CD4-positive, alpha-beta T cell (primary cell): ENCODE results near the gene ARRDC2. TPM values are rescaled to one million over a fixed set of nuclear protein-coding genes. Genes with fewer than 3 reads are reported as not detected.

Experiments
- ATAC-seq: fragments of 200-7000 bp; cut with Tn5 transposase; one replicate; pipeline ENCODE4 v1.10.0; 2022; ENCODE audit warnings: mild to moderate bottlenecking; ENCODE audit not compliant: poor library complexity
- CTCF ChIA-PET: fragments of 350-600 bp; sonication (Branson Sonifier 250); formaldehyde crosslinking; loops from one replicate; lab custom pipeline; 2021; ENCODE audit warnings: antibody characterized with exemption, inconsistent platforms; lab: Charles Lee
- POLR2A ChIA-PET: fragments of 350-600 bp; sonication (Branson Sonifier 250); formaldehyde crosslinking; loops from one replicate; lab custom pipeline; 2021; ENCODE audit warnings: antibody characterized with exemption, inconsistent platforms; lab: Charles Lee
- DNase-seq, 14 experiments: peaks; one replicate each; pipeline ENCODE4 v3.0.0-alpha.2; 2013 to 2020; ENCODE audit warnings: mixed read lengths in 2 of 14
- H3K27ac ChIP-seq, 2 donors: one replicate each; pipeline versions ENCODE4 v1.5.1 to v1.7.0; 2013; ENCODE audit warnings: low read length in 2 of 2, low read depth in 1 of 2, mild to moderate bottlenecking in 1 of 2
- H3K27me3 ChIP-seq, 2 experiments: 1 replicate in 1 of 2; 2 replicates in 1 of 2; pipeline versions ENCODE4 v1.6.1 to v1.7.0; 2013; ENCODE audit warnings: low read length in 2 of 2, control low read depth in 1 of 2, mild to moderate bottlenecking in 1 of 2, moderate library complexity in 1 of 2; ENCODE audit not compliant: insufficient read depth in 2 of 2, control insufficient read depth in 1 of 2
- H3K36me3 ChIP-seq: one replicate; pipeline ENCODE4 v1.6.1; 2013; ENCODE audit warnings: low read length, control low read depth; ENCODE audit not compliant: insufficient read depth
- H3K4me1 ChIP-seq: one replicate; pipeline ENCODE4 v1.6.1; 2013; ENCODE audit warnings: low read length, control low read depth; ENCODE audit not compliant: insufficient read depth
- H3K4me3 ChIP-seq: one replicate; pipeline ENCODE4 v1.5.1; 2013; ENCODE audit warnings: mild to moderate bottlenecking, low read length, moderate library complexity
- H3K9me3 ChIP-seq, 2 experiments: 1 replicate in 1 of 2; 2 replicates in 1 of 2; pipeline versions ENCODE4 v1.6.1 to v1.7.0; 2013; ENCODE audit warnings: low read length in 2 of 2, mild to moderate bottlenecking in 2 of 2, control low read depth in 1 of 2, moderate library complexity in 1 of 2; ENCODE audit not compliant: control insufficient read depth in 1 of 2, insufficient read depth in 1 of 2
- H3K27ac Mint-ChIP-seq: one replicate; pipeline ENCODE4 v1.8.0; 2020; ENCODE audit warnings: mixed read lengths
- H3K27me3 Mint-ChIP-seq: one replicate; pipeline ENCODE4 v1.8.0; 2021; ENCODE audit warnings: mixed read lengths
- H3K36me3 Mint-ChIP-seq: one replicate; pipeline ENCODE4 v1.8.0; 2021; ENCODE audit warnings: low read depth, mixed read lengths
- H3K4me1 Mint-ChIP-seq: one replicate; pipeline ENCODE4 v1.8.0; 2021; ENCODE audit warnings: low read depth, mixed read lengths
- H3K4me3 Mint-ChIP-seq: one replicate; pipeline ENCODE4 v1.8.0; 2020; ENCODE audit warnings: mild to moderate bottlenecking, mixed read lengths
- H3K9me3 Mint-ChIP-seq: one replicate; pipeline ENCODE4 v1.8.0; 2020; ENCODE audit warnings: mixed read lengths
- intact Hi-C, 2 experiments: fragments of 100-400 bp; cut with DNase I in 1 of 2; cut with micrococcal nuclease in 1 of 2; formaldehyde crosslinking; loops; one replicate each; pipeline versions ENCODE4 v1.15.1 to v1.9.0; 2023 to 2025; cut with DNase I, micrococcal nuclease
- total RNA-seq, 174 experiments: library from RNA in 2 of 174; stranded (reverse) in 2 of 174; gene quantifications; one replicate each; pipeline ENCODE4 v1.2.3 and lab custom pipeline; 2021 to 2026
- TF ChIP-seq, protein P1 (sequence below): fragments of 200-600 bp; IDR thresholded peaks from one replicate; pipeline ENCODE4 v1.8.0; 2022; ENCODE audit warnings: antibody characterized with exemption, mild to moderate bottlenecking

The ARRDC2 gene
- total RNA-seq, 2 experiments from 2014 or later = 325 to 341 TPM

DNA sequence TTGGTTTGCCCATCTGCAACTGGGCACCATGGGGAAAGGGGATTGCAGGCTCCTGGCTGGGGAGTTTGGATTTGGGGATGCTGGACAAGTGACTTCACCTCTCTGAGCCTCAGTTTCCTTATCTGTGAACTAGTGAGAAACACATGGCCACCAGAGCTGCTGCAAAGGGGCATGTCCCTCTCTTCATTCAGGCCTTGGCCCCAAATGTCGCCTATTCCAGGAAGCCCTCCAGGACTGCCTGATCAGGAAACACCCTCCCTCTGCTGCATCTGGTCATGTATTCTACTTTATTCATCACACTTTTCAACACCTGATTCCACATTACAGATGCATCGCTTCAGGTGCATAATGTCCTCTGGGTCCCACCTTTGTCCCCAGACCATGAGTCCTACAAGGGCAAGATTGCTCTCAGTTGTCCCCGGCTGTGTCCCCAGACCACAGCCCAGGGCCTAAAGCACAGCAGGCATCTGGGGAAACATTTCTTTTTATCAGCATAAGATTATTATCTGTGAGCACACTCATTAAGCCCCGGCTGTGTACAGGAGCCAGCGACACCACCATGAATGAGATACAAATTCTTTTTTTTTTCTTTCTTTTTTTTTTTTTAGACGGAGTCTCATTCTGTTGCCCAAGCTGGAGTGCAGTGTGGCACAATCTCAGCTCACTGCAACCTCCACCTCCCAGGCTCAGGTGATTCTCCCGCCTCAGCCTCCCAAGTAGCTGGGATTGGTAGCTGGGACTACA, 37.5 kb downstream of the ARRDC2 start:
- no peaks in the 10 kb centered on the region for H3K36me3 Mint-ChIP-seq
- ATAC-seq (peak; percentile 17), DNase-seq (peak in 1 of 14 experiments; percentile 40)
- no peaks in the 10 kb centered on the region for H3K9me3 Mint-ChIP-seq
- H3K4me3 ChIP-seq = peak overlapping the region; percentile 53
- TF ChIP-seq, protein P1, sequence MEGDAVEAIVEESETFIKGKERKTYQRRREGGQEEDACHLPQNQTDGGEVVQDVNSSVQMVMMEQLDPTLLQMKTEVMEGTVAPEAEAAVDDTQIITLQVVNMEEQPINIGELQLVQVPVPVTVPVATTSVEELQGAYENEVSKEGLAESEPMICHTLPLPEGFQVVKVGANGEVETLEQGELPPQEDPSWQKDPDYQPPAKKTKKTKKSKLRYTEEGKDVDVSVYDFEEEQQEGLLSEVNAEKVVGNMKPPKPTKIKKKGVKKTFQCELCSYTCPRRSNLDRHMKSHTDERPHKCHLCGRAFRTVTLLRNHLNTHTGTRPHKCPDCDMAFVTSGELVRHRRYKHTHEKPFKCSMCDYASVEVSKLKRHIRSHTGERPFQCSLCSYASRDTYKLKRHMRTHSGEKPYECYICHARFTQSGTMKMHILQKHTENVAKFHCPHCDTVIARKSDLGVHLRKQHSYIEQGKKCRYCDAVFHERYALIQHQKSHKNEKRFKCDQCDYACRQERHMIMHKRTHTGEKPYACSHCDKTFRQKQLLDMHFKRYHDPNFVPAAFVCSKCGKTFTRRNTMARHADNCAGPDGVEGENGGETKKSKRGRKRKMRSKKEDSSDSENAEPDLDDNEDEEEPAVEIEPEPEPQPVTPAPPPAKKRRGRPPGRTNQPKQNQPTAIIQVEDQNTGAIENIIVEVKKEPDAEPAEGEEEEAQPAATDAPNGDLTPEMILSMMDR = no peak
- H3K4me1 ChIP-seq = peaks cover 37% of the 10 kb centered on the region
- H3K27me3 Mint-ChIP-seq = no peaks in the 10 kb centered on the region
- peak overlapping the region; percentile 56 to 67 for H3K27ac ChIP-seq
- intact Hi-C loops = loop anchor here (2.0 kb wide), 2 partner anchors 17 to 23 kb away; no protein-coding TSS in a partner anchor
- H3K4me3 Mint-ChIP-seq = peak overlapping the region; percentile 79
- H3K4me1 Mint-ChIP-seq = peaks cover 42% of the 10 kb centered on the region
- ChIA-PET CTCF (interaction anchor here (0.9 to 2.0 kb wide), 8 partner anchors 12 to 107 kb away, joined by 3 to 12 read pairs (median 4); partner anchors contain the start of gene ARRDC2), POLR2A (interaction anchor here (0.6 to 2.0 kb wide), 26 partner anchors 8 to 186 kb away, joined by 3 to 35 read pairs (median 6); partner anchors contain the start of genes ARRDC2, IL12RB1, MAST3 and RPL18A)
- H3K36me3 ChIP-seq = no peaks in the 10 kb centered on the region
- no peaks in the 10 kb centered on the region for H3K9me3 ChIP-seq
- H3K27me3 ChIP-seq = no peaks in the 10 kb centered on the region
- peak overlapping the region; percentile 92 for H3K27ac Mint-ChIP-seq

DNA sequence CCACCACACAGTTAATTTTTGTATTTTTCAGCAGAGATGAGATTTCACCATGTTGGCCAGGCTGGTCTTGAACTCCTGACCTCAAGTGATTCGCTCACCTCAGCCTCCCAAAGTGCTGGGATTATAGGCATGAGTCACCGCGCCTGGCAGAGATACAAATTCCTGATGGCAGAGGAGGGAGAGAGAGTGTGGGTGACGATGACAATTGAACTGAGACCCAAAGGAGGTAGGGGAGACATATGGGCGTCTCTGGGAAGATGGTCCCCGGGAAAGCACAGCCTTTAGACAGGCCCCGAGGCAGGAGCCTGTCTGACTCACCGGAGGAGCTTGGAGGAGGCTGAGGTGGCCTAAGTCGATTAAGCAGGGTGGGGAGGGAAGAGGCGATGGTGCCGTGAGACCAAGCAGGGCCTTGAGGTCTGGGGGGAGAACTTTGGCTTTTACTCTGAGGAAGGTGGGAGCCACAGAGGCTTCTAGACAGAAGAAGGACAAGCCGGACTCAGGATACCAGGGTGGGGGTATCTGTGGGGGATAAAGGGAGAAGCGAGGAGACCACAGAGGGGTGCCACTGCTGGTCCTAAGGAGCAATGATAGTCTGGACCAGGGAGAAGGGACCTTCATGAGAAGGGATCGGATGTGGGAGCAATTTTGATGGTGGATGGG, 38.2 kb downstream of the ARRDC2 start:
- H3K36me3 ChIP-seq = no peaks in the 10 kb centered on the region
- ChIA-PET POLR2A (interaction anchor here (1.0 to 2.0 kb wide), 5 partner anchors 12 to 64 kb away, joined by 3 to 10 read pairs (median 4); partner anchors contain the start of gene ARRDC2), CTCF (interaction anchor here (1.7 kb wide), 1 partner anchor 22 kb away, joined by 3 read pairs; no protein-coding TSS in a partner anchor)
- no peak overlapping the region for H3K27ac ChIP-seq
- H3K9me3 Mint-ChIP-seq = no peaks in the 10 kb centered on the region
- H3K27ac Mint-ChIP-seq = peak overlapping the region; percentile 92
- TF ChIP-seq, protein P1 = no peak
- no peaks in the 10 kb centered on the region for H3K27me3 ChIP-seq
- H3K4me3 ChIP-seq = no peak overlapping the region
- H3K4me3 Mint-ChIP-seq = no peak overlapping the region
- no peaks in the 10 kb centered on the region for H3K27me3 Mint-ChIP-seq
- DNase-seq (peak in 1 of 14 experiments; percentile 28), ATAC-seq (no peak)
- peaks cover 42% of the 10 kb centered on the region for H3K4me1 ChIP-seq
- intact Hi-C loops = loop anchor here in 1 of 2 experiments (2.0 kb wide), 1 partner anchor 17 kb away; no protein-coding TSS in a partner anchor
- H3K9me3 ChIP-seq = no peaks in the 10 kb centered on the region
- no peaks in the 10 kb centered on the region for H3K36me3 Mint-ChIP-seq
- H3K4me1 Mint-ChIP-seq = peaks cover 49% of the 10 kb centered on the region

DNA sequence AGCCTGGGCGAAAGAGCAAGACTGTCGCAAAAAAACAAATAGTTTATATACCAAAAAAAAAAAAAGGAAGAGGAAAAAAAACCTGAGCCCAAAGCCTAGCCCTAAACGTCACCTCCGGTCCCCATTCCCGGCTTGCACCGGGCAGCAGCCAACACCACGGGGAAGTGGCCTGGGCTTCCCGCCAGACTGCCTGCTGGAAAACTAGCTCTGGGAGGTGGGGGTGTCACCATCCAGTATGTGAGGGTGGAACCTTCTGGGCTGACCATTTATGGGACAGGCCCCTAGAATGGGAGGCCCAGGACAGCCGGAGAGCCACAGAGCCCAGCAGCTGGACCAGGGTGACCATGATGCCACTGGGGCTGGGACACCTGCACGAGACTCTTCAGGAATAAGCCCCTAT, 41.4 kb downstream of the ARRDC2 start:
- ChIA-PET POLR2A (no interaction called here), CTCF (no interaction called here)
- TF ChIP-seq, protein P1 = no peak
- no peak overlapping the region for H3K4me3 Mint-ChIP-seq
- no peaks in the 10 kb centered on the region for H3K36me3 ChIP-seq
- H3K36me3 Mint-ChIP-seq = no peaks in the 10 kb centered on the region
- no peak for ATAC-seq
- H3K4me3 ChIP-seq = no peak overlapping the region
- H3K27ac ChIP-seq = no peak overlapping the region
- H3K9me3 Mint-ChIP-seq = no peaks in the 10 kb centered on the region
- H3K4me1 ChIP-seq = peaks cover 28% of the 10 kb centered on the region
- intact Hi-C loops = no loop called here
- no peaks in the 10 kb centered on the region for H3K27me3 ChIP-seq
- DNase-seq = no peak
- H3K4me1 Mint-ChIP-seq = peaks cover 46% of the 10 kb centered on the region
- no peaks in the 10 kb centered on the region for H3K27me3 Mint-ChIP-seq
- H3K9me3 ChIP-seq = no peaks in the 10 kb centered on the region
- peak overlapping the region; percentile 43 for H3K27ac Mint-ChIP-seq
